Caki2 (cell line): Measurements from ENCODE around the gene SMIM45.

Experiments
- DNase-seq: peaks from one replicate; pipeline ENCODE4 v3.0.0-alpha.2; 2015; ENCODE audit warnings: low read depth
- in situ Hi-C: cut with HindIII; loops from 2 replicates; pipeline ENCODE4 v1.10.0; 2016; ENCODE audit warnings: low sequenced_read_pairs, low pct_unique_long_range_greater_than_20kb, mixed read lengths

SMIM45 gene

DNA sequence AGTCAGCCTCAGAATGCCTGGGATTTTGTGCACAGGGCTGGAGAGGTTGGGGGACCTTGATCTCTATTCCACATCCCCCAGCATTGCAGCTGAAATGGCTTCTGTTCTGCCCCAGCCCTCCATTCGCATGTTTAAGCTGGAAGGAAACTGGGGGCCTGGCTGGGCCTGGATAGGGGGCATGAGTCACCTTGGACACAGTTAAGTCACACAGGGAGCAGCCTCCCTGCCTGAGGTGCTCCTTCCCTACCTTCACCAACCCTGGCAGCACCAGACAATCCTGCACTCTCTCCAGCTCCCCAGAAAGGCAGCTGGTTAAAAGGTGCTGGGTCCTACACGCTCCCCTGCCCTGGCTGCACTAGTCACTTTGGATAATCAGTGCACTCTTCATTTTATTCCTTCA lies 763 bp downstream of the SMIM45 start:
- in situ Hi-C loops = no loop called here
- no peak for DNase-seq

DNA sequence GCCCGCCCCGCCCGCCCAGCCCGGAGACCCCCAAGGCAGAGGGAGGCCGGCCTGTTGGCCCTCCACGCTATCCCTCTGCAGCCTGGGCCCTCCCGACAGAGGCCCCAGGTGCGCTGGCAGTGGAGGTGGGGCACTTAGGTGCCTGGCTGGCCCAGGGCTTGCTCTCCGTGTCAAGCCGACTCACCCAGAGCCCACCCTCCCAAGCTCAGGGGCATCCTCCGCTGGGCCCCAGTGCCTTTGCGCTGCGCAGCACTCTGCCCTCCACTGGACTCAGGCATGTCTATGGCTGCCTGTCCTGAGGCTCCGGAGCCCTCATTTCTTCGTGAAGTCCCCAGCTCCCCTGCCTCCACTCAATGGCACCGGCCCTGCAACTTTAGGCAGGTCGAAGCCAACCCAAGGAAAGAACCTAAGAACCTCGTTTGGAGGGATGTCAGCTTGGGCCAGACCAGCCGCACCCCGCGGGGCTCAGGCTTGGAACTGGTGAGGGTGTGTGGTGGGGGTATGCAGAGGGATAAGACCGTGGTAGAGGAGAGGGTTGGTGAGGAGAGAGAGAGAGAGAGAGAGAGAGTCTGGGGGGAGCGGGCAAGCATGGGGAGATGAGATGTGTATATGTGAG lies 6.1 kb downstream of the SMIM45 start:
- in situ Hi-C loops = no loop called here
- DNase-seq = no peak

DNA sequence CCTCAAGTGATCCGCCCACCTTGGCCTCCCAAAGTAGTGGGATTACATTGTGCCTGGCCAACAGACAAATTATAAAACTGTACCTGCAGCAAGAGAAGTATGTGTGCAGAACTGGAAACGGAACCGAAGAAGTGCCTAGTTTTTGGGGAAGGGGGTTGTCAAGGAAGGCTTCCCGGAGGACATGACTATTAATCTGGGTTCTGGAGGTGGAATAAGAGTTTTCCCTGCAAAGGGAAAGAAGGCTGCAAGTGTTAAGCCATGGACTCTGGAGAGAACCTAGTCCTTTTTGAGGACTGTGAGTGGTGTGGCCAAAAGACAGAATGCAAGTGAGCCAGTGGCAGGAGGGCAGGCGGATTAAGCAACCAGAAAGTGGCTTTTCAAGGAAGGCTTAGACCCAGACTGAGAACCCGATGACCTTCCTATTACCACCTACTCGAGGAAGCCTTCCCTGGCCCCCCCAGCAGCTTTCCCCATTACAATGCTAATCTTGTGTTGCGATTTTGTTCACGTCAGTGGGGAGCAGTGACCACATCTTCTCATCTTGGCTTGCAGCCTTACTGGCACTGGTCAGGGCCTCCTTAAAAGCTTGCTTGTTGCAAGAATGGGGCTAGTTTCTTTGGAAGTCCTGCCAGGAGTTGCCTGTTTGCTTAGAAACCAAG lies 11.6 kb downstream of the SMIM45 start:
- in situ Hi-C loops = no loop called here
- no peak for DNase-seq

DNA sequence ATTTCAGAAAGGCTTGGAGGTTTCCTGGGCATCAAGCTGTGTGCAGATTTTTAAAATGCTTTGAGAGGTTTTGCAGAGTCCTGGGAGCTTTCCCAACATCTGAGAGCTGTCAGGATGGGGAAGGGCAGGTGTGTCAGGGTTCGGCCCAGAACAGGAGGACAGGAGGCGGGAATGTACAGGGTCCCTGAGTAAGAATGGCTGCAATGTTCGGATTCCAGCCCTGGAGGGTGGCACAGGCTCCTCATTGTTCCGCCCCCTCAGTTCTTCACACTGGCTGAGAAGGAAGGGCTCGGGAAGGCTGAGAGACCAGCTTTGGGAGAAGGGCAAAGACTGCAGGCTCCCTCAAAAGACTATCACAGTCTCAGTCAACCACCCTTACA lies 12.2 kb downstream of the SMIM45 start:
- in situ Hi-C loops = no loop called here

GRCh38 chr22:41966225-41966606 lies 14.3 kb downstream of the SMIM45 start:
- in situ Hi-C loops = no loop called here
- no peak for DNase-seq

More for the DNA sequence above, 12.2 kb downstream of the SMIM45 start:
- DNase-seq = no peak

- in situ Hi-C loops = no loop called here
- peak; percentile 69 for DNase-seq
Measured at GRCh38 chr22:41966607-41967240, 14.8 kb downstream of the SMIM45 start.

- in situ Hi-C loops = no loop called here
- DNase-seq = no peak
Measured at GRCh38 chr22:41968601-41969000, 16.7 kb downstream of the SMIM45 start.

- no peak for DNase-seq
- in situ Hi-C loops = no loop called here
Measured at GRCh38 chr22:41969110-41969646, 17.2 kb downstream of the SMIM45 start, which contains the start of gene SEPTIN3. SEPTIN3 (plus strand) TSS chr22:41969443; CDS start chr22:41971493, 2,050 bp downstream.

- in situ Hi-C loops = no loop called here
- no peak for DNase-seq
Measured at GRCh38 chr22:41970601-41971000, 18.7 kb downstream of the SMIM45 start.

DNA sequence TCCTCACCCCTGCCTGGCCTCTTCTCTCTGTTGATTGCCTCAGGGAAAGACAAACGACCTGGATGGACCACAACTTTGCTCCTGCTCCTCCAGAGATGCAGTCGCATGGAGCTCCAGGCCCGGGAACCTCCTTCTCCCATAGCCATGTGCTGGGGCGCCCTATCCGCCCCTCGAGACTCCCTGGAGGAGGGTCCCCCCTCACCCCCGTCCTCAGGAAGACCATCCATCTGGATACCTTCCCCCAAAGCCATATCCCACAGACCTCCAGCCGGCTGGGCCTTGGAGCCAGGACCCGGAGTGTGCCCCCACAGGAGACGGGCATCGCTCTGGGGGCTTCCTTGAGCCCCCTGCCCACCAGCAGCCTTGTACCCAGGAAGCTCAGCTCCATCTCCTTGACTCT lies 19.5 kb downstream of the SMIM45 start:
- in situ Hi-C loops = no loop called here
- DNase-seq = no peak

DNA sequence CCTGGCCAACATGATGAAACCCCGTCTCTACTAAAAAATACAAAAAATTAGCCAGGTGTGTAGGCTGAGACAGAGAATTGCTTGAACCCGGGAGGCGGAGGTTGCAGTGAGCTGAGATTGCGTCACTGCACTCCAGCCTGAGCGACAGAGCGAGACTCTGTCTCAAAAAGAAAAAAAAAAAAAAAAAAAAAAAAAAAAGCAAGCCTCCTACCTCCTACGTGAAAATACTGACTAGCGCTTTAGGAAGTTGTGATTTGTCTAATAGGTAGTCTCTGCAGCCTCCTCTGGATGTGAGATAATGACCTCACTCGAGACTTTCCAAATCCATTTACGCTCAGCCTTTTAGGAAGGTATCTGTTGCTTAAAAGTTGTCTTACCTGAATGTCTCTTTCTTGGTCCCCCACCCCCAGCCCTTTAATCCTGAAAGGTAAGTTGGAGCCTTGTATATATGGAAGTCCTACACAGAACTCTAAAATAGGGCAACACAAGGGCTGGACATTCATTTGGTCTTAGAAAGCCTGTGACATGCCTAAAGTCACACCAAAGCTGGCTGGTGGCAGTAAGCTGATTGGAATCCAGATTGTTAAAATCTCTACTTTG lies 22.8 kb downstream of the SMIM45 start:
- in situ Hi-C loops = no loop called here
- no peak for DNase-seq

GRCh38 chr22:41975299-41976069 lies 23.5 kb downstream of the SMIM45 start:
- in situ Hi-C loops = no loop called here
- no peak for DNase-seq

DNA sequence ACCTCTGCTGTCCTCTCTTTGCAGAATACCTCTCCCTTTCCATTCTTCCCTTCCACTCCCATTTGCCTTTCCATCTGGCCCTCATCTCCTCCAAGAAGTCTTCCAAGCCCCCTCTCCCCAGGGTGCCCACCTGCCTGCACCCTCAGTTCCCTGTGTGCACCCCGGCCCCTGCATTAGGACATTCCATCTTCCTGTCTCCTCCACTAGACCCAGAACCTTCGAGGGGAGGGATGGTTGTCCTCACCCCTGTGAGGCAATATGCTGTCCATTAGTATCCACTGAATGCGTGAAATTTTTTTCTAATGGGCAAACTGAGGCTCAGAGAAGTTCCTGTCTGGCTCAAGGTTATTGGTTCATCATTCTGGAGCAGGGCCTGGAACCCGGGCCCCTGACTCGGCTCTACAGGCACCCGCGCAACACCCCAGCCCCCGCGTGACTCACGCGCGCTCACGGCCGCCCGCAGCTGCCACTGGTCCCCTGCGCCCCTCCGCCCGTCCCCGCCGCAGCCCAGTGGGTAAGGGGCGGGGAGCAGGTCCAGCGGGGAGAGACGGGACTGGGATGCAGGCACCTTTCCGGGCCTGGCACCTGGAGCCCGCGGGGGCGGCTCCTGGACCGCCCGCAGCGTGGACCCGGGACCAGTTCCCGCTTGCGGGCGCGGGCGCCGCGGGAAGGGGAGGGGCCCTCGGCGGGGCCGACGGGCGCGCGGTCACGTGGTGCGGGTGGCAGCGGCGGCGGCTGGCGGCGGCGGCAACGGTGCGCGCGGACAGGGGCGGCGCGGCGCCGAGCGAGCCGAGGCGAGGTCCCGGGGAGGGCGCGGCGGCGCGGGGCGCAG lies 24.3 kb downstream of the SMIM45 start:
- in situ Hi-C loops = no loop called here
- DNase-seq = no peak

DNA sequence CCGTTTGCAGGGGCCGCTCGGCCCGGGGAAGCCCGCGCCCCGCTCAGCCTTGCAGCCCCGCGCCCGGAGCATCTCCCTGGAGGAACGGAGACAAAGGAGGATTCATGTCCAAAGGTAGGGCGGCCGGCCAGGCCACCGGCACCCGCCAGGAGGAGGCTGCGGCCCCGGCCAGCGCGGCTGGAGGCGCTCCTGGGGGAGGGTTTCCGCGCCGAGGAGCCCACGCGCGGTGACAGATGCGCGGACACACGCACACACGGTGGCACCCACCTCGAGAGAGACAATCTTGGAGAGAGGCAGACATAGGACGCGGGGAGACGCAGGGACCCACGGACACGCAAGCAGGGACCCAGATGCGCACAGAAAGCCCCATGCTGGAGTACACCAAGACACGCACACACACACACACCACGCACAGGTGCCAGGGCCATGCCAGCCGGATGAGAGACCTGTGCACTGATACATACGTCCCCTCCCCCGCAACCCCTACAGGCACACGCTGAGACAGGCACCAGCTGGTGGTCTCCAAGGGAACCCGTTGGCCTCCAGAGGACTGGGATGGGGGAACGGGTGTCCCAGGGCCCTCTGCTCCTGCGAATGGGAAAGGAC lies 25.1 kb downstream of the SMIM45 start:
- in situ Hi-C loops = no loop called here

GRCh38 chr22:41978732-41979131 lies 26.8 kb downstream of the SMIM45 start:
- DNase-seq = no peak
- in situ Hi-C loops = no loop called here

More for the DNA sequence above, 25.1 kb downstream of the SMIM45 start:
- DNase-seq = no peak

DNA sequence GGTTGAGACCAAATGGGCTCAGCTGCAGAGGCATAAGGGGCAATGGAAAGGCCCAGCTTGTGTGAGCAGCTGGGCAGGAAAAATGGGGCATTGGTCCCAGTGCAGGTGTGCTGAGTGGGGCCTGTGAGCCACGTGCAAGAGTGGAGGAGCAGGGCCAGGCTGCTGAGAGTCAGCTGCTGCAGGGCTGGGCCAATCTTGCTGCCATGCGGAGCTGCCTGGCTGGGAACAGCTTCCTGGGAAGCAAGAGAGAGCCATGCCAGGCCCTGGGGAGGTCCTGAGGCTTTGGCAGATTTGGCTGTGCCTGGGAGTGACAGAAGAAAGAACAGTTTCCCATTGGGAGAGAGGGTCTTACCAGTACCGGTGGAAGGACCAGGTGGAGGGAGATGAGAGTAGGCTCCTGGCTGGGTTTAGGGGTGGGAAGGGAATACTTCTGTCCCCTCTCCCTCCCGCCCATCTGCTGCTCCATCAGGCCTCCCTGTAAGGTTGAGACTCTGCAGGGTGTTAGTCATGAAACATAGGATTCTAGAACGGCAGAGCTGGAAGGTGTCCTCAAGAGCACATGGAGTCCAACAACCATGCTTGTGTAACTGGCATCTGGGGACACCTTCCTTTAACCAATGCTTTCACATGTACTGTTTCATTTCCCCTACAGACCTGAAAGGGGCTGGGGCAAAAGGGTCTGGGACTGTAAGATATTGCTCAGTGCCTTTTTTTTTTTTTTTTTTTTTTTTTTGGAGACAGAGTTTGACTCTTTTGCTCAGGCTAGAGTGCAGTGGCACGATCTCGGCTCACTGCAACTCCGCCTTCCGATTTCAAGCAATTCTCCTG lies 27.7 kb downstream of the SMIM45 start:
- DNase-seq = no peak
- in situ Hi-C loops = no loop called here
